SK-N-SH treated with all-trans-retinoic acid at 6 μM for 48 hours (cell line): ENCODE data around the gene BCKDHB.

ENCODE experiments used
- ATAC-seq: fragments of 200-7000 bp; cut with Tn5 transposase; 3 replicates; pipeline ENCODE4 v1.9.1; 2020; ENCODE audit warnings: mild to moderate bottlenecking, moderate library complexity
- ARNTL ChIP-seq: fragments of 450-650 bp; formaldehyde crosslinking; IDR thresholded peaks from 2 replicates; pipeline ENCODE4 v1.5.0; 2020; ENCODE audit warnings: low read depth, mild to moderate bottlenecking, moderate library complexity, borderline replicate concordance
- BACH2 ChIP-seq: fragments of 250-450 bp; sonication (Bioruptor Pico); IDR thresholded peaks from 2 replicates; pipeline ENCODE4 v1.9.0; 2021; ENCODE audit warnings: mild to moderate bottlenecking, borderline replicate concordance
- CSDC2 ChIP-seq: fragments of 250-450 bp; sonication (Bioruptor Pico); IDR thresholded peaks from 2 replicates; pipeline ENCODE4 v1.5.0; 2020; ENCODE audit warnings: mild to moderate bottlenecking, moderate library complexity
- GLIS3 ChIP-seq: fragments of 250-450 bp; sonication (Bioruptor Pico); IDR thresholded peaks from 2 replicates; pipeline ENCODE4 v1.5.0; 2020; ENCODE audit warnings: mild to moderate bottlenecking, moderate library complexity
- ISL1 ChIP-seq: fragments of 250-450 bp; sonication (Bioruptor Pico); IDR thresholded peaks from 2 replicates; pipeline ENCODE4 v2.1.2; 2022; ENCODE audit warnings: mild to moderate bottlenecking, moderate library complexity
- OSR1 ChIP-seq: fragments of 250-450 bp; sonication (Bioruptor Pico); IDR thresholded peaks from 2 replicates; pipeline ENCODE4 v1.8.0; 2022; ENCODE audit warnings: moderate library complexity, mild to moderate bottlenecking, inconsistent platforms
- PPARA ChIP-seq: fragments of 250-450 bp; sonication (Bioruptor Pico); IDR thresholded peaks from 2 replicates; pipeline ENCODE4 v1.5.0; 2020; ENCODE audit warnings: mild to moderate bottlenecking, borderline replicate concordance
- RARB ChIP-seq: fragments of 250-450 bp; sonication (Bioruptor Pico); IDR thresholded peaks from 2 replicates; pipeline ENCODE4 v1.8.0; 2021; ENCODE audit warnings: mild to moderate bottlenecking, moderate library complexity
- SNAI2 ChIP-seq: fragments of 250-450 bp; sonication (Bioruptor Pico); IDR thresholded peaks from 2 replicates; pipeline ENCODE4 v1.5.0; 2020; ENCODE audit warnings: mild to moderate bottlenecking, moderate library complexity
- TOX ChIP-seq: fragments of 250-450 bp; sonication (Bioruptor Pico); IDR thresholded peaks from 2 replicates; pipeline ENCODE4 v1.8.0; 2021; ENCODE audit warnings: mild to moderate bottlenecking, moderate library complexity, borderline replicate concordance
- ZC3H10 ChIP-seq: fragments of 250-450 bp; sonication (Bioruptor Pico); IDR thresholded peaks from 2 replicates; pipeline ENCODE4 v1.5.1; 2021; ENCODE audit warnings: mild to moderate bottlenecking, moderate library complexity
- ZFP30 ChIP-seq: fragments of 450-650 bp; formaldehyde crosslinking; IDR thresholded peaks from 2 replicates; pipeline ENCODE4 v1.5.0; 2022; ENCODE audit warnings: mild to moderate bottlenecking, moderate library complexity
- ZNF70 ChIP-seq: fragments of 450-650 bp; formaldehyde crosslinking; IDR thresholded peaks from 2 replicates; pipeline ENCODE4 v1.5.0; 2020; ENCODE audit warnings: mild to moderate bottlenecking, moderate library complexity
- TF ChIP-seq, protein P1 (sequence below): fragments of 250-450 bp; sonication (Bioruptor Pico); IDR thresholded peaks from 2 replicates; pipeline ENCODE4 v1.8.0; 2020; ENCODE audit warnings: mild to moderate bottlenecking, moderate library complexity, borderline replicate concordance
- TF ChIP-seq, protein P2 (sequence below): fragments of 250-450 bp; sonication (Bioruptor Pico); IDR thresholded peaks from 2 replicates; pipeline ENCODE4 v1.5.1; 2020; ENCODE audit warnings: low read depth, mild to moderate bottlenecking, moderate library complexity
- TF ChIP-seq, protein P3 (sequence below): fragments of 250-450 bp; sonication (Bioruptor Pico); IDR thresholded peaks from 2 replicates; pipeline ENCODE4 v1.5.0; 2020; ENCODE audit warnings: mild to moderate bottlenecking, moderate library complexity
- TF ChIP-seq, protein P4 (sequence below): fragments of 250-450 bp; sonication (Bioruptor Pico); IDR thresholded peaks from 2 replicates; pipeline ENCODE4 v1.5.1; 2021; ENCODE audit warnings: mild to moderate bottlenecking, moderate library complexity
- TF ChIP-seq, protein P5 (sequence below): fragments of 250-450 bp; sonication (Bioruptor Pico); IDR thresholded peaks from 2 replicates; pipeline ENCODE4 v1.8.0; 2021; ENCODE audit warnings: low read depth, mild to moderate bottlenecking, moderate library complexity, borderline replicate concordance

The BCKDHB gene

DNA sequence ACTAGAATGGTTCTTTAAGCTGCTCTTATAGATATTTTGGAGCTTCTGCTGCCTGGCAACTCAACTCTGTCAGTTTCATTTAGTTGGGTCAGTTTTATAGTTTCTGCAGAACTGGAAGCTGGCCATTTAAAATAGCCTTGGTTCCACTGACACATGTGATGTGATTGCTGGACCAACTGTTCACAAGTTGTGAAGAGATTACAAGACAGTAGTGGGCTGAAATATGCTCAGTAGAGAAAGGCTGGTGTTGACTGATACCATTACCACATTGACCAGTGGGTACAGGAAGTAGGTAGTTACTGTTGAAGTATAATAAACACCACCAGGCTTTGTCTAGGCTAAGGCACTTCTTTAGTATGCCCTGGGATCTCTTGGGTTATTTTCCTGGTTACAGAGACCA lies 39.0 kb downstream of the BCKDHB start:
- no peak for ATAC-seq
- TF ChIP-seq, protein P1, sequence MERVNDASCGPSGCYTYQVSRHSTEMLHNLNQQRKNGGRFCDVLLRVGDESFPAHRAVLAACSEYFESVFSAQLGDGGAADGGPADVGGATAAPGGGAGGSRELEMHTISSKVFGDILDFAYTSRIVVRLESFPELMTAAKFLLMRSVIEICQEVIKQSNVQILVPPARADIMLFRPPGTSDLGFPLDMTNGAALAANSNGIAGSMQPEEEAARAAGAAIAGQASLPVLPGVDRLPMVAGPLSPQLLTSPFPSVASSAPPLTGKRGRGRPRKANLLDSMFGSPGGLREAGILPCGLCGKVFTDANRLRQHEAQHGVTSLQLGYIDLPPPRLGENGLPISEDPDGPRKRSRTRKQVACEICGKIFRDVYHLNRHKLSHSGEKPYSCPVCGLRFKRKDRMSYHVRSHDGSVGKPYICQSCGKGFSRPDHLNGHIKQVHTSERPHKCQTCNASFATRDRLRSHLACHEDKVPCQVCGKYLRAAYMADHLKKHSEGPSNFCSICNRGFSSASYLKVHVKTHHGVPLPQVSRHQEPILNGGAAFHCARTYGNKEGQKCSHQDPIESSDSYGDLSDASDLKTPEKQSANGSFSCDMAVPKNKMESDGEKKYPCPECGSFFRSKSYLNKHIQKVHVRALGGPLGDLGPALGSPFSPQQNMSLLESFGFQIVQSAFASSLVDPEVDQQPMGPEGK: no peak
- no peak for TF ChIP-seq RARB (CRISPR knock-in tag)
- TF ChIP-seq SNAI2: no peak
- no peak for TF ChIP-seq ZFP30 (CRISPR knock-in tag)
- TF ChIP-seq, protein P2, sequence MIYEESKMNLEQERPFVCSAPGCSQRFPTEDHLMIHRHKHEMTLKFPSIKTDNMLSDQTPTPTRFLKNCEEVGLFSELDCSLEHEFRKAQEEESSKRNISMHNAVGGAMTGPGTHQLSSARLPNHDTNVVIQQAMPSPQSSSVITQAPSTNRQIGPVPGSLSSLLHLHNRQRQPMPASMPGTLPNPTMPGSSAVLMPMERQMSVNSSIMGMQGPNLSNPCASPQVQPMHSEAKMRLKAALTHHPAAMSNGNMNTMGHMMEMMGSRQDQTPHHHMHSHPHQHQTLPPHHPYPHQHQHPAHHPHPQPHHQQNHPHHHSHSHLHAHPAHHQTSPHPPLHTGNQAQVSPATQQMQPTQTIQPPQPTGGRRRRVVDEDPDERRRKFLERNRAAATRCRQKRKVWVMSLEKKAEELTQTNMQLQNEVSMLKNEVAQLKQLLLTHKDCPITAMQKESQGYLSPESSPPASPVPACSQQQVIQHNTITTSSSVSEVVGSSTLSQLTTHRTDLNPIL: no peak
- TF ChIP-seq ZC3H10 (CRISPR knock-in tag): no peak
- TF ChIP-seq ARNTL (CRISPR knock-in tag): no peak
- TF ChIP-seq GLIS3 (CRISPR knock-in tag): no peak
- TF ChIP-seq CSDC2 (CRISPR knock-in tag): no peak
- TF ChIP-seq, protein P3, sequence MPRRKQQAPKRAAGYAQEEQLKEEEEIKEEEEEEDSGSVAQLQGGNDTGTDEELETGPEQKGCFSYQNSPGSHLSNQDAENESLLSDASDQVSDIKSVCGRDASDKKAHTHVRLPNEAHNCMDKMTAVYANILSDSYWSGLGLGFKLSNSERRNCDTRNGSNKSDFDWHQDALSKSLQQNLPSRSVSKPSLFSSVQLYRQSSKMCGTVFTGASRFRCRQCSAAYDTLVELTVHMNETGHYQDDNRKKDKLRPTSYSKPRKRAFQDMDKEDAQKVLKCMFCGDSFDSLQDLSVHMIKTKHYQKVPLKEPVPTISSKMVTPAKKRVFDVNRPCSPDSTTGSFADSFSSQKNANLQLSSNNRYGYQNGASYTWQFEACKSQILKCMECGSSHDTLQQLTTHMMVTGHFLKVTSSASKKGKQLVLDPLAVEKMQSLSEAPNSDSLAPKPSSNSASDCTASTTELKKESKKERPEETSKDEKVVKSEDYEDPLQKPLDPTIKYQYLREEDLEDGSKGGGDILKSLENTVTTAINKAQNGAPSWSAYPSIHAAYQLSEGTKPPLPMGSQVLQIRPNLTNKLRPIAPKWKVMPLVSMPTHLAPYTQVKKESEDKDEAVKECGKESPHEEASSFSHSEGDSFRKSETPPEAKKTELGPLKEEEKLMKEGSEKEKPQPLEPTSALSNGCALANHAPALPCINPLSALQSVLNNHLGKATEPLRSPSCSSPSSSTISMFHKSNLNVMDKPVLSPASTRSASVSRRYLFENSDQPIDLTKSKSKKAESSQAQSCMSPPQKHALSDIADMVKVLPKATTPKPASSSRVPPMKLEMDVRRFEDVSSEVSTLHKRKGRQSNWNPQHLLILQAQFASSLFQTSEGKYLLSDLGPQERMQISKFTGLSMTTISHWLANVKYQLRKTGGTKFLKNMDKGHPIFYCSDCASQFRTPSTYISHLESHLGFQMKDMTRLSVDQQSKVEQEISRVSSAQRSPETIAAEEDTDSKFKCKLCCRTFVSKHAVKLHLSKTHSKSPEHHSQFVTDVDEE (CRISPR knock-in tag): no peak
- TF ChIP-seq PPARA (CRISPR knock-in tag): no peak
- no peak for TF ChIP-seq TOX
- no peak for TF ChIP-seq ZNF70
- TF ChIP-seq, protein P4, sequence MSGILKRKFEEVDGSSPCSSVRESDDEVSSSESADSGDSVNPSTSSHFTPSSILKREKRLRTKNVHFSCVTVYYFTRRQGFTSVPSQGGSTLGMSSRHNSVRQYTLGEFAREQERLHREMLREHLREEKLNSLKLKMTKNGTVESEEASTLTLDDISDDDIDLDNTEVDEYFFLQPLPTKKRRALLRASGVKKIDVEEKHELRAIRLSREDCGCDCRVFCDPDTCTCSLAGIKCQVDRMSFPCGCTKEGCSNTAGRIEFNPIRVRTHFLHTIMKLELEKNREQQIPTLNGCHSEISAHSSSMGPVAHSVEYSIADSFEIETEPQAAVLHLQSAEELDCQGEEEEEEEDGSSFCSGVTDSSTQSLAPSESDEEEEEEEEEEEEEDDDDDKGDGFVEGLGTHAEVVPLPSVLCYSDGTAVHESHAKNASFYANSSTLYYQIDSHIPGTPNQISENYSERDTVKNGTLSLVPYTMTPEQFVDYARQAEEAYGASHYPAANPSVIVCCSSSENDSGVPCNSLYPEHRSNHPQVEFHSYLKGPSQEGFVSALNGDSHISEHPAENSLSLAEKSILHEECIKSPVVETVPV (CRISPR knock-in tag): no peak

DNA sequence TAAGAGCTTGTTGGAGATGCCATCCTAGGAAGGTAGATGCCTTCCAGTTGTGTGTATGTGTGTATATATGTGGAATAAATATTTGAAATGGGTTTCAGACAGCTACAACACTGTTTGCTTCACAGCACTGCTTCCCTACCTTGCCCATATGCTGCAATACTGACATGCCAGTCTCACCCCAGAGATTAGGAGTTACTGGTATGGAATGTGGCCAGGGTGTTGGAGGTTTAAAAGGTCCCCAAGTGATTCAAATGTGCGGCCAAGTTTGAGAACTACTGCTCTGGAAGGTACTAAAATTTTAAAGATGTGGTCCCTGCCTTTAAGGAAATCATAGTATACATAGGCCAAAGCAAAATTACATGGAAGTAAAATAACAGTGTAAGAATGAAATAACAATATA lies 39.5 kb downstream of the BCKDHB start:
- no peak for ATAC-seq
- TF ChIP-seq BACH2 (CRISPR knock-in tag): no peak
- TF ChIP-seq, protein P3 (CRISPR knock-in tag): no peak
- no peak for TF ChIP-seq ISL1 (CRISPR knock-in tag)
- TF ChIP-seq OSR1: no peak
- TF ChIP-seq ARNTL (CRISPR knock-in tag): no peak
- TF ChIP-seq SNAI2: no peak
- no peak for TF ChIP-seq PPARA (CRISPR knock-in tag)

DNA sequence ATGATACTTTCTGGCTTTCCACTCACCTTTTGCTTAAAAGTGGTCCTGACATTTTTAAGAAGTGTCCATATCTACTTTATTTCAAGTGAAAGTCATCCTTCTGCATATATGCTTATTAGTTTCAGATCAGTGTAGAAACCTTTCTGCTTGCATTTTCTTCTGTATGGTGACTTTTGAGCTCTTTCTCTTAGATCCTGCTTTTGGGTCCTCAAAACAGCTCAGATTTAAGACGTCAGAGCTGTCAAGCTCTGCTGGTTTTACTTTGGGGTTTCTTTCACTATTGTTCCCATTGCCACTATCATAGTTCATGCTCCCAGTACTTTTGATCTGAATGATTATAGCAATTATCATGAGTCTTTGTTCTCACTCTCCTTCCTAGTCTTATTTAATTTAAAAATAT lies 41.7 kb downstream of the BCKDHB start:
- no peak for ATAC-seq
- no peak for TF ChIP-seq ISL1 (CRISPR knock-in tag)
- TF ChIP-seq, protein P5, sequence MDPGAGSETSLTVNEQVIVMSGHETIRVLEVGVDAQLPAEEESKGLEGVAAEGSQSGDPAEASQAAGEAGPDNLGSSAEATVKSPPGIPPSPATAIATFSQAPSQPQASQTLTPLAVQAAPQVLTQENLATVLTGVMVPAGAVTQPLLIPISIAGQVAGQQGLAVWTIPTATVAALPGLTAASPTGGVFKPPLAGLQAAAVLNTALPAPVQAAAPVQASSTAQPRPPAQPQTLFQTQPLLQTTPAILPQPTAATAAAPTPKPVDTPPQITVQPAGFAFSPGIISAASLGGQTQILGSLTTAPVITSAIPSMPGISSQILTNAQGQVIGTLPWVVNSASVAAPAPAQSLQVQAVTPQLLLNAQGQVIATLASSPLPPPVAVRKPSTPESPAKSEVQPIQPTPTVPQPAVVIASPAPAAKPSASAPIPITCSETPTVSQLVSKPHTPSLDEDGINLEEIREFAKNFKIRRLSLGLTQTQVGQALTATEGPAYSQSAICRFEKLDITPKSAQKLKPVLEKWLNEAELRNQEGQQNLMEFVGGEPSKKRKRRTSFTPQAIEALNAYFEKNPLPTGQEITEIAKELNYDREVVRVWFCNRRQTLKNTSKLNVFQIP (CRISPR knock-in tag): no peak
